B cell (primary cell): ENCODE data around the gene CACNG4. TPM values are rescaled to one million over a fixed set of nuclear protein-coding genes. Genes with fewer than 3 reads are reported as not detected.

Experiments used
- ATAC-seq: fragments of 200-7000 bp; cut with Tn5 transposase; one replicate; pipeline ENCODE4 v1.10.0; 2021; ENCODE audit warnings: low read depth, mild to moderate bottlenecking, moderate number of reproducible peaks, moderate library complexity
- CTCF ChIA-PET: fragments of 350-600 bp; sonication (Branson Sonifier 250); formaldehyde crosslinking; loops from one replicate; lab custom pipeline; 2021; ENCODE audit warnings: antibody characterized with exemption, inconsistent platforms; lab: Charles Lee
- POLR2A ChIA-PET: fragments of 350-600 bp; sonication (Branson Sonifier 250); formaldehyde crosslinking; loops from one replicate; lab custom pipeline; 2021; ENCODE audit warnings: antibody characterized with exemption; lab: Charles Lee
- DNase-seq: peaks from one replicate; pipeline ENCODE4 v3.0.0; 2013
- H2AFZ ChIP-seq: 2 replicates; pipeline ENCODE4 v1.6.1; 2012; ENCODE audit warnings: mild to moderate bottlenecking, low read depth, low read length; ENCODE audit not compliant: insufficient read depth, poor library complexity, severe bottlenecking
- H3K27ac ChIP-seq, 2 donors: 1 replicate in 1 of 2; 2 replicates in 1 of 2; pipeline ENCODE4 v1.5.1; 2012 to 2013; ENCODE audit warnings: low read length in 2 of 2, mild to moderate bottlenecking in 2 of 2, moderate library complexity in 1 of 2
- H3K27me3 ChIP-seq, 4 experiments: fragments of 200-600 bp in 1 of 4; sonication (generic) in 1 of 4; replicated peaks in 1 of 4; 1 replicate in 2 of 4; 2 replicates in 2 of 4; pipeline versions ENCODE4 v1.6.1 to v1.7.0; 2013 to 2016; ENCODE audit warnings: low read length in 3 of 4, mild to moderate bottlenecking in 2 of 4, mixed read lengths in 1 of 4, moderate library complexity in 1 of 4; ENCODE audit not compliant: insufficient read depth in 4 of 4, control insufficient read depth in 3 of 4; ENCODE audit errors: control extremely low read depth in 1 of 4
- H3K36me3 ChIP-seq, 2 experiments: replicated peaks in 1 of 2; 1 replicate in 1 of 2; 2 replicates in 1 of 2; pipeline versions ENCODE4 v1.6.1 to v1.7.1; 2013; ENCODE audit warnings: low read length in 1 of 2; ENCODE audit not compliant: insufficient read depth in 2 of 2, control insufficient read depth in 1 of 2; ENCODE audit errors: control extremely low read depth in 1 of 2, extremely low read depth in 1 of 2
- H3K4me1 ChIP-seq, 2 donors: fragments of 200-600 bp in 1 of 2; sonication (generic) in 1 of 2; 1 replicate in 1 of 2; 2 replicates in 1 of 2; pipeline versions ENCODE4 v1.5.1 to v1.6.1; 2013 to 2017; ENCODE audit warnings: low read length in 2 of 2; ENCODE audit not compliant: control insufficient read depth in 2 of 2, insufficient read depth in 2 of 2
- H3K4me2 ChIP-seq: replicated peaks from 2 replicates; pipeline ENCODE3; 2012; ENCODE audit warnings: mild to moderate bottlenecking, low read depth, low read length; ENCODE audit not compliant: poor library complexity, severe bottlenecking
- H3K4me3 ChIP-seq, 5 experiments: fragments of 200-600 bp in 1 of 5; sonication (generic) in 1 of 5; 1 replicate in 3 of 5; 2 replicates in 2 of 5; pipeline versions ENCODE4 v1.5.1 to v1.7.0; 2011 to 2016; ENCODE audit warnings: low read length in 4 of 5, mild to moderate bottlenecking in 4 of 5, low read depth in 2 of 5, control low read depth in 1 of 5, moderate library complexity in 1 of 5; ENCODE audit not compliant: insufficient read depth in 1 of 5; ENCODE audit errors: control extremely low read depth in 1 of 5, extremely low read depth in 1 of 5
- H3K79me2 ChIP-seq: fragments of 200-600 bp; sonication (generic); one replicate; pipeline ENCODE4 v1.6.0; 2016; ENCODE audit warnings: low read length; ENCODE audit not compliant: control insufficient read depth, insufficient read depth
- H3K9ac ChIP-seq: fragments of 200-600 bp; sonication (generic); 2 replicates; pipeline ENCODE4 v1.6.1; 2017; ENCODE audit warnings: mild to moderate bottlenecking, low read length, moderate library complexity
- H3K9me3 ChIP-seq, 3 donors: one replicate each; pipeline versions ENCODE4 v1.6.1 to v1.7.1; 2013; ENCODE audit warnings: low read length in 2 of 3; ENCODE audit not compliant: control insufficient read depth in 2 of 3, insufficient read depth in 1 of 3; ENCODE audit errors: control extremely low read depth in 1 of 3
- H4K20me1 ChIP-seq: 2 replicates; pipeline ENCODE4 v1.6.0; 2012; ENCODE audit warnings: mild to moderate bottlenecking, low read length; ENCODE audit not compliant: insufficient read depth, control insufficient read depth, poor library complexity, severe bottlenecking
- H3K27ac Mint-ChIP-seq: one replicate; pipeline ENCODE4 v1.8.0; 2021; ENCODE audit warnings: mixed read lengths
- H3K27me3 Mint-ChIP-seq: one replicate; pipeline ENCODE4 v1.8.0; 2021; ENCODE audit warnings: mixed read lengths
- H3K4me1 Mint-ChIP-seq: one replicate; pipeline ENCODE4 v1.8.0; 2021; ENCODE audit warnings: mixed read lengths
- H3K4me3 Mint-ChIP-seq: one replicate; pipeline ENCODE4 v1.8.0; 2021; ENCODE audit warnings: mixed read lengths
- H3K9me3 Mint-ChIP-seq: one replicate; pipeline ENCODE4 v1.8.0; 2022; ENCODE audit warnings: mixed read lengths; ENCODE audit not compliant: insufficient read depth
- EZH2 ChIP-seq: IDR thresholded peaks from 2 replicates; pipeline ENCODE4 v1.6.1; 2012; ENCODE audit warnings: borderline replicate concordance, low read depth, mild to moderate bottlenecking, moderate library complexity, low read length; ENCODE audit not compliant: insufficient read depth, poor library complexity, severe bottlenecking
- WGBS: methylation state at CpG from one replicate; pipeline ENCODE4 v1.1.5; 2013; ENCODE audit warnings: missing lambda C conversion rate; ENCODE audit not compliant: insufficient coverage; 5-methylcytosine and 5-hydroxymethylcytosine counted together
- intact Hi-C: fragments of 100-400 bp; cut with micrococcal nuclease; formaldehyde crosslinking; loops from one replicate; pipeline ENCODE4 v1.10.0; 2022
- polyA plus RNA-seq: library from polyadenylated mRNA; depleted of rRNA; stranded (reverse); fragments of >200 nt; gene quantifications from 2 replicates; pipeline ENCODE4 v1.2.3, GENCODE V29; 2012
- total RNA-seq, 2 donors: library from RNA; stranded (reverse); fragments of 120-200 nt in 1 of 2; gene quantifications; 1 replicate in 1 of 2; 2 replicates in 1 of 2; pipeline versions ENCODE4 v1.2.3 to v1.2.4, GENCODE V29; 2013 to 2022
- TF ChIP-seq, protein P1 (sequence below): fragments of 200-600 bp; IDR thresholded peaks from one replicate; pipeline ENCODE4 v1.8.0; 2022; ENCODE audit warnings: antibody characterized with exemption, mild to moderate bottlenecking

Gene CACNG4
- total and polyA plus RNA-seq, 2 donors (not counting 1 experiment from before 2014, with no cell fraction given): not detected

DNA sequence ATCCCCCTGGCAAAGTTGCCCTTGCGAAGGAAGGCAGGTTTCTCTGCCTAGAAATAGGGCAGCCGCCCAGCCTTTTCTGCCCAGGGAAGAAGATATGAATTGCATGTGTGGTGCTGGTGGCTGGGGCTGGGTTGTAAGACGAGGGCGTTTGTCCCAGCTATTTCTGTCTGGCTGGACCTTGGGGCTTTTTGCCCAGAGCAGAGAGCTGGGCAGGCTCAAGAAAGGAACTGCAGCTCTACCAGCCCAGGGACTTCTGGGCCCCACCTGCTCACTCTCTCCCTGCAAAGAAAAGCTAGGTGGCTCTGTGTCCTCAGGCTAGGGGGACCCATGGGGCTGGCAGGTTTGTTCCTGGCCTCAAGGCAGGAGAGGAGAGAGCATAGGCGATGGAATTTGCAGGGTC lies 80.4 kb downstream of the CACNG4 start:
- POLR2A ChIA-PET: no interaction called here
- H3K4me1 Mint-ChIP-seq: no peaks in the 10 kb centered on the region
- peaks cover 2 to 21% (median 16%) of the 10 kb centered on the region in 3 donors for H3K9me3 ChIP-seq
- H2AFZ ChIP-seq: no peak overlapping the region
- no peaks in the 10 kb centered on the region for H3K4me1 ChIP-seq
- CTCF ChIA-PET: no interaction called here
- H3K27me3 Mint-ChIP-seq: no peaks in the 10 kb centered on the region
- H4K20me1 ChIP-seq: no peaks in the 10 kb centered on the region
- H3K9me3 Mint-ChIP-seq: peaks cover 11% of the 10 kb centered on the region
- DNase-seq (no peak), ATAC-seq (no peak)
- H3K36me3 ChIP-seq: no peaks in the 10 kb centered on the region
- H3K4me3 ChIP-seq: no peak overlapping the region
- no peaks in the 10 kb centered on the region for H3K79me2 ChIP-seq
- no peak overlapping the region for H3K9ac ChIP-seq
- no peaks in the 10 kb centered on the region for H3K27me3 ChIP-seq
- no peak overlapping the region for H3K27ac Mint-ChIP-seq
- no peak overlapping the region for H3K27ac ChIP-seq
- no peak overlapping the region for H3K4me3 Mint-ChIP-seq
- TF ChIP-seq, protein P1, sequence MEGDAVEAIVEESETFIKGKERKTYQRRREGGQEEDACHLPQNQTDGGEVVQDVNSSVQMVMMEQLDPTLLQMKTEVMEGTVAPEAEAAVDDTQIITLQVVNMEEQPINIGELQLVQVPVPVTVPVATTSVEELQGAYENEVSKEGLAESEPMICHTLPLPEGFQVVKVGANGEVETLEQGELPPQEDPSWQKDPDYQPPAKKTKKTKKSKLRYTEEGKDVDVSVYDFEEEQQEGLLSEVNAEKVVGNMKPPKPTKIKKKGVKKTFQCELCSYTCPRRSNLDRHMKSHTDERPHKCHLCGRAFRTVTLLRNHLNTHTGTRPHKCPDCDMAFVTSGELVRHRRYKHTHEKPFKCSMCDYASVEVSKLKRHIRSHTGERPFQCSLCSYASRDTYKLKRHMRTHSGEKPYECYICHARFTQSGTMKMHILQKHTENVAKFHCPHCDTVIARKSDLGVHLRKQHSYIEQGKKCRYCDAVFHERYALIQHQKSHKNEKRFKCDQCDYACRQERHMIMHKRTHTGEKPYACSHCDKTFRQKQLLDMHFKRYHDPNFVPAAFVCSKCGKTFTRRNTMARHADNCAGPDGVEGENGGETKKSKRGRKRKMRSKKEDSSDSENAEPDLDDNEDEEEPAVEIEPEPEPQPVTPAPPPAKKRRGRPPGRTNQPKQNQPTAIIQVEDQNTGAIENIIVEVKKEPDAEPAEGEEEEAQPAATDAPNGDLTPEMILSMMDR: no peak
- H3K4me2 ChIP-seq: no peak overlapping the region
- intact Hi-C loops: no loop called here
- WGBS: 93% methylated on average over 5 of the region's 5 CpGs

DNA sequence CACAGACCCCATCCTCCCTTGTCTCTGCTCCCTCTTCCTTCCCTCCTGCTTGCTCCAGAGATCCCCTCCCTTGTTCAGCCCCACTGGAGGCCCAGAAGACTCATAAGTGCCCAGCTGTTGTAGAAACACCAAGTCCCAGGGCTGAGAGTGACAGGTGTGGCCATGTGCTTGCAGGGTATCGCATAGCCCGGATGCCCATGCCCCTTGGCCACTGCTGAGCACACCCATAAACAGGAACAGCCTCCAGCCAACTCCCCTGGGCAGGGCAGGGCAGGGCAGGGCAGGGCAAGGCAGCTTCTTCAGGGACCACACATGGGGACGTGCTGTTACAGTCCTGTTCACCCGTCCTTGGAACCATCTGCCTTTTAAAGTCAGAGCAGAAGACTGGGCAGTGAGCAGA lies 81.9 kb downstream of the CACNG4 start:
- intact Hi-C loops: no loop called here
- POLR2A ChIA-PET: no interaction called here
- Histone ChIP-seq H3K27me3 (no peaks in the 10 kb centered on the region), H3K27ac (no peak overlapping the region), H4K20me1 (no peaks in the 10 kb centered on the region), H3K4me3 (no peak overlapping the region), H3K36me3 (no peaks in the 10 kb centered on the region), H3K9ac (no peak overlapping the region), H3K79me2 (no peaks in the 10 kb centered on the region), H3K4me2 (no peak overlapping the region), H3K9me3 (peaks cover 2 to 21% (median 20%) of the 10 kb centered on the region in 3 donors), H2AFZ (no peak overlapping the region), H3K4me1 (no peaks in the 10 kb centered on the region)
- 98% methylated on average over 4 of the region's 4 CpGs for WGBS
- CTCF ChIA-PET: no interaction called here
- H3K27ac Mint-ChIP-seq: no peak overlapping the region
- no peak overlapping the region for H3K4me3 Mint-ChIP-seq
- DNase-seq: no peak
- no peak for ATAC-seq
- no peaks in the 10 kb centered on the region for H3K4me1 Mint-ChIP-seq
- TF ChIP-seq, protein P1: no peak
- no peak for TF ChIP-seq EZH2
- H3K9me3 Mint-ChIP-seq: peaks cover 11% of the 10 kb centered on the region
- H3K27me3 Mint-ChIP-seq: no peaks in the 10 kb centered on the region
